ENCODE measurements around the gene TOM1.
A peak's percentile ranks its signal among the peaks of the same experiment; 100 is the strongest.

TOM1 gene

DNA sequence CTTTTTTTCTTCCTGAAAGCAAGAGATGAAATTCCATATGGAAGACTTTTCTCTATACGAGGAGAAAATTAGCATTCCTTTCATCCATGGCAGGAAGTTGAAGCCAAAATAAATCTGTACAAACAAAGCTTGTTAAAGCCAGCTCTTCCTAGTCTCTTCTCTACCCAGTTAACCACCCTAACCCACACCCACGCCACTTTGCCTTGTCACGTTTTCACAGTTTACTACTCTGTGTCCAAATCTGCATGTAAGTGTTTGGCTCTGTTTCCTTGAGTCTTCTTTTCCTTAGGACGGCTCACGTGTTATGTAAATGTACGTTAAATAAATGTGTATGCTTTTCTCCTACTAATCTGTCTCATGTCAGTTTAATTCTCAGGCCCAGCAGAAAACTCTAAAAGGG, 74.1 kb downstream of the TOM1 start:
- H3K27ac Mint-ChIP-seq, result no peak overlapping the region
- no peaks in the 10 kb centered on the region for H3K9me3 Mint-ChIP-seq
- peaks cover 79% of the 10 kb centered on the region for H3K4me1 Mint-ChIP-seq (ENCODE audit: low read depth)
- peaks cover 4% of the 10 kb centered on the region for H3K27me3 Mint-ChIP-seq
- intact Hi-C loops (cut with micrococcal nuclease), result no loop called here
- no peak overlapping the region for H3K4me3 Mint-ChIP-seq
- H3K36me3 Mint-ChIP-seq (ENCODE audit: low read depth), result no peaks in the 10 kb centered on the region

DNA sequence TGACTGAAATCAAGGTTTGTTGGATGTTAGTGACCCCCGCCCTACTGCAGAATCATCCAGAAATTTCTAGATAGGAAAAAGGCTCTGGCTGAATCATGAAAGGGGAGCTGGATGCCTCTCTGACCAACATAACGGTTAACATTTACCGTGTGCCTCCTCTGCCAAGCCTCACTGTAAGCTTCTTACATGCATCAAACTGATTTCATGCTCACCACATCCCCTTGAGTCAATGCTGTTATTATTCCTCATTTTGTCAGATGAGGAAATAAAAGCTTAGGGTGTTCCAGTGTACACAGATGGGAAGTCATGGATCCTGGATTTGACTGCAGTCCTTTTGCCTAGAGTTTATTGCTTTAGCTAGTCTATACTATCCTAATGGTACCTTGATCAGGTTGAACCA, 75.3 kb downstream of the TOM1 start:
- no peaks in the 10 kb centered on the region for H3K9me3 Mint-ChIP-seq
- intact Hi-C loops (cut with micrococcal nuclease), result no loop called here

DNA sequence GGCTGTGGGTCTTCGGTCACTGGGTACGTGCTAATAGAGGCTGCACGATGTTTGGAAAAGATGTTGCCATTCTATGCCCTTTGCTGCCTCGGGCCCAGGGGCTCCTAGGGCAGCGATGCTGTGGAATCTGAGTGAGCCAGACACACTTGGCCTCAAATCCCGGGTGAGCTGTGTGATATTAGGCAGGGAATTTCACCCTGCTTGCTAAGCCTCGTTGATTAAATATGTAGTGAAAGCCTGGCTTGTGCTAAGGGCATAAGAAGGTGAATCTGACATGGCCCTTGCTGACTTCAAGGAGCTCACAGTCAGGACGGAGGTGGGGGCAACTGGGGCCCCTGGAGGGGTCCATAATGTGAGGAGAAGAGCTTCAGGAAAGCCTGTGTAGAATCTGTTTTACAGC, 75.8 kb downstream of the TOM1 start:
- intact Hi-C loops (cut with micrococcal nuclease), result no loop called here
- H3K36me3 Mint-ChIP-seq (ENCODE audit: low read depth), result no peaks in the 10 kb centered on the region
- no peaks in the 10 kb centered on the region for H3K9me3 Mint-ChIP-seq
- peak overlapping the region; percentile 80 for H3K27ac Mint-ChIP-seq
- no peaks in the 10 kb centered on the region for H3K27me3 Mint-ChIP-seq
- no peak overlapping the region for H3K4me3 Mint-ChIP-seq
- peaks cover 81% of the 10 kb centered on the region for H3K4me1 Mint-ChIP-seq (ENCODE audit: low read depth)

More for the DNA sequence above, 75.3 kb downstream of the TOM1 start:
- Mint-ChIP-seq H3K27ac (peak overlapping the region; percentile 80), H3K27me3 (no peaks in the 10 kb centered on the region), H3K4me1 (ENCODE audit: low read depth) (peaks cover 81% of the 10 kb centered on the region), H3K4me3 (no peak overlapping the region), H3K36me3 (ENCODE audit: low read depth) (no peaks in the 10 kb centered on the region)

DNA sequence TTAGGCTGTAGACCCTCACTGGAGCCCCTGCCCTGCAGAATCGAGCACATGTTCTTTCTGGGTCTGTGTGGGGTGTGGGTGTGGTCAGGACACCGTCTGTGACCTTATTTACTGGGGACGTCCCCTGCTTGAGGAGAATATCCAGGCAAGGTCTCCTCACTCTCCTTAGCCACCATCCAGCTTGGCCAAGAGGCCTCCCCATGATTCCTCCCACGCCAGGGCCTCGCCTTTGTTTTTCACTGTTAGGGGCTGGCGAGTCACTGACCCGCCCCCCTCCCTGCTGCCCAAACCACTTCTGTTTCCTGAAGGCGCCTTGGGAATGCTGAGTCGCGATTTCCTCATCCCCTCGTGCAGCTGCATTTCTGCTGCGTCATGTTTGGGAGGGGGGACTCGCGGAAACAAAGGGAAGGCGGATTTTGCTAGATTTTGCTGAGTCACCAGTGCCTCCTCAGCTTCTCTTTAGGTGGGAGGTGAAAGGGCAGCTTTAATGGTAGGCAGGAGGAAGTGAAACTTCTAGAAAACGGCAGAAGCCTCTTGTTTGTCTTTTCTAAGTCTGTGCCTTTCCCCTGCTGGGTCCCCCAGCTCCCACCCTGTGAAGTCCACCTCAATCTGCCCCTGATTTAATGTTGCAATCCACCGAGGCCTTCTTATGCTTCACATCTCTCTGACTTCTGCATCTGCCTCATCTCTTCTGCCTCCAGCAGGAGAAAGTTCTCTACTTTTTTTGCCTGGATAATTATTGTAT, 77.2 kb downstream of the TOM1 start:
- intact Hi-C loops (cut with micrococcal nuclease), result loop anchor here (1.0 kb wide), 3 partner anchors 21 to 33 kb away; no protein-coding TSS in a partner anchor
- Mint-ChIP-seq H3K27ac (peak overlapping the region; percentile 92), H3K9me3 (no peaks in the 10 kb centered on the region), H3K4me3 (peak overlapping the region; percentile 74), H3K36me3 (ENCODE audit: low read depth) (peaks cover 10% of the 10 kb centered on the region), H3K4me1 (ENCODE audit: low read depth) (peaks cover 83% of the 10 kb centered on the region), H3K27me3 (no peaks in the 10 kb centered on the region)

DNA sequence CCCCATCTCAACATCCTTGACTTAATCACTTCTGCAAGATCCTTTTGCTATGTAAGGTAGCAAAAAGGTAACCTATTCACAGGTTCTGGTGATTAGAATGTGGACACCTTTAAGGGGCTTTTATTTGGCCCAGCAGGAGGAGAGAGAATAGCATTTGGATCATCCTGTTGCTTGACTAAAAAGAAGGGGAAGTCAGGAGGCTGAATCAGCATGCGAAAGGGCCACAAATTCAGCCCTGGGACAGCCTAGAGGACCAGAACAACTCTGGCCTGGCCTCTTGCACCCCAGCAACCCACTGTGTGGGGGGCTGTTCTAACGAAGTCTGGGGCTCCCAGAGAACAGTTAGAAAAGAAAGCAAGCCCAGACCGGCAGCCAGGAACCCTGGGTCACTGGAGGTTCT, 78.0 kb downstream of the TOM1 start:
- H3K27me3 Mint-ChIP-seq, result no peaks in the 10 kb centered on the region
- no peaks in the 10 kb centered on the region for H3K9me3 Mint-ChIP-seq
- intact Hi-C loops (cut with micrococcal nuclease), result loop anchor here (1.0 kb wide), 3 partner anchors 21 to 33 kb away; no protein-coding TSS in a partner anchor
- peaks cover 77% of the 10 kb centered on the region for H3K4me1 Mint-ChIP-seq (ENCODE audit: low read depth)
- H3K27ac Mint-ChIP-seq, result peak overlapping the region; percentile 92
- peak overlapping the region; percentile 74 for H3K4me3 Mint-ChIP-seq
- peaks cover 19% of the 10 kb centered on the region for H3K36me3 Mint-ChIP-seq (ENCODE audit: low read depth)

DNA sequence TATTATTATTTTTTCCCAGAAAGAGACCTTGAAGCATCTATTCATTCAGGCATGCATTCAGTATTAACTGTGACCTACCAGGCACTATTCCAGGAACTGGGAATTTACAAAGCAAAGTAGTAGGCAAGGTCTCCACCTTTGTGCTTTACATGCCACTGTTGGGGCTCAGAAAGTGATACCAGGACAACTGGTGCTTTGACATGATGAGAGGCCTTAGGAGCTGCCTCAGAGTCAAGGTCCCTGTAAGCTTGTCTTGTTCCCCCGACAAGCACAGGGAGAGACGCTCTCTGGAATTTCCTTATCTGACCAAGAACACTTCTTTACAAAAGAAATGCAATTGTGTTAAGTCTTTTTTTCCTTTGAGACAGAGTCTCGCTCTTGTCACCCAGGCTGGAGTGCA, 78.9 kb downstream of the TOM1 start:
- no peak overlapping the region for H3K4me3 Mint-ChIP-seq
- peaks cover 85% of the 10 kb centered on the region for H3K4me1 Mint-ChIP-seq (ENCODE audit: low read depth)
- peaks cover 28% of the 10 kb centered on the region for H3K36me3 Mint-ChIP-seq (ENCODE audit: low read depth)
- intact Hi-C loops (cut with micrococcal nuclease), result no loop called here
- peak overlapping the region; percentile 92 for H3K27ac Mint-ChIP-seq
- no peaks in the 10 kb centered on the region for H3K9me3 Mint-ChIP-seq
- no peaks in the 10 kb centered on the region for H3K27me3 Mint-ChIP-seq

DNA sequence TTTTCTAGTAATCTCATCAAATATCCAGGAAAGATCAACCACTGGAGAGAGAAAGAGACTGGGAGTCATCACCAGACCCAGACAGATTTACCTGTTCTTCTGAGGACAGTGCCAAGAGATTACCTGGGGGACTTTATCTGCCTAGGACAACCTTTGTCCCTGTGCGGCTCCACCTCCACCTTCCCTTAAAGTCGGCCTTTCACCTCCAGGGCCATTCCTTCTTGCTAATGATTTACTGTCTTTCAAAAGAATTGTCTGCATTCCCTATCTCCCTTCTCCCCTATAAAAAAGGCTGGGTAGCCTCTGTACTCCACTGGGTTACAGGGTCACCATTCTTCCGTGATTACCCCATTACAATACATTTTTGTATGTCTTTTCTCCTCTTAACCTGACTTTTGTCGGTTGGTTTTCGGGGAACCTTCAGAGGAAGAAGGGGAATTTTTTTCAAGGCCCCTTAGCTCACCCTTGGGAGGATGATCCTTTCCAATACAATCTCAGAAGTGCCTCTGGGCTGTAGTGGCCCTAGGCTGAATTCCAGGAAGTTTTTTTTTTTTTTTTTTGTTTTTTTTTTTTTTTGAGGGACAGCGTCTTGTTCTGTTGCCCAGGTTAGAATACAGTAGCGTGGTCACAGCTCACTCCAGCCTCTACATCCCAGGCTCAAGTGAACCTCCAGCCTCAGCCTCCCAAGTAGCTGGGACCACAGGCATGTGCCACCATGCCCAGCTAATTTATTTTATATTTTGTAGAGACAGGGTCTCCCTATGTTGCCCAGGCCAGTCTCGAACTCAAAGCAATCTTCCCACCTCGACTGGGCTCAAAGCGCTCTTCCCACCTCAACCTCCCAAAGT, 79.7 kb downstream of the TOM1 start:
- intact Hi-C loops (cut with micrococcal nuclease), result no loop called here
- Mint-ChIP-seq H3K9me3 (no peaks in the 10 kb centered on the region), H3K4me1 (ENCODE audit: low read depth) (peaks cover 86% of the 10 kb centered on the region), H3K36me3 (ENCODE audit: low read depth) (peaks cover 35% of the 10 kb centered on the region), H3K27me3 (no peaks in the 10 kb centered on the region), H3K4me3 (no peak overlapping the region), H3K27ac (peak overlapping the region; percentile 88)

DNA sequence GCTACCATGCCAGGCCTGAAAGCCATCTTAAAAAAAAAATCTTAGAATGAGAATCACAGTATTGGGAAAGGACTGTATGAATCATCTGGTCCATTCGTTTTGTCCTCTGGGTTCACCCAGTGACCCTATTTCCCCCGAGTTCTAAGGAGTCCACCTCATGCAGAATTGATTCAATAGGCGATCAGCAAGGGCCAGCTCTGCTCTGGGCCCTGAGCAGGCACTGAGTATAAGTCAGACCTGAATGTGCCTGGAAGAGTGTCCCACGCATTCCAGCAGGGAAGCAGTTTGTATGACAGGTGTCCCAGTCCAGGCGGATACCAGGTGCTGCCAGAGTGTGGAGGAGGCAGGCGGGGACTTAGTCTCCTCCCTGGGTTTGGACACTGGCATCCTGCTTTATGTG, 80.3 kb downstream of the TOM1 start:
- intact Hi-C loops (cut with micrococcal nuclease), result no loop called here
- no peaks in the 10 kb centered on the region for H3K27me3 Mint-ChIP-seq
- H3K9me3 Mint-ChIP-seq, result no peaks in the 10 kb centered on the region
- H3K36me3 Mint-ChIP-seq (ENCODE audit: low read depth), result peaks cover 41% of the 10 kb centered on the region
- H3K27ac Mint-ChIP-seq, result peak overlapping the region; percentile 88
- peaks cover 86% of the 10 kb centered on the region for H3K4me1 Mint-ChIP-seq (ENCODE audit: low read depth)
- H3K4me3 Mint-ChIP-seq, result peak overlapping the region; percentile 97

DNA sequence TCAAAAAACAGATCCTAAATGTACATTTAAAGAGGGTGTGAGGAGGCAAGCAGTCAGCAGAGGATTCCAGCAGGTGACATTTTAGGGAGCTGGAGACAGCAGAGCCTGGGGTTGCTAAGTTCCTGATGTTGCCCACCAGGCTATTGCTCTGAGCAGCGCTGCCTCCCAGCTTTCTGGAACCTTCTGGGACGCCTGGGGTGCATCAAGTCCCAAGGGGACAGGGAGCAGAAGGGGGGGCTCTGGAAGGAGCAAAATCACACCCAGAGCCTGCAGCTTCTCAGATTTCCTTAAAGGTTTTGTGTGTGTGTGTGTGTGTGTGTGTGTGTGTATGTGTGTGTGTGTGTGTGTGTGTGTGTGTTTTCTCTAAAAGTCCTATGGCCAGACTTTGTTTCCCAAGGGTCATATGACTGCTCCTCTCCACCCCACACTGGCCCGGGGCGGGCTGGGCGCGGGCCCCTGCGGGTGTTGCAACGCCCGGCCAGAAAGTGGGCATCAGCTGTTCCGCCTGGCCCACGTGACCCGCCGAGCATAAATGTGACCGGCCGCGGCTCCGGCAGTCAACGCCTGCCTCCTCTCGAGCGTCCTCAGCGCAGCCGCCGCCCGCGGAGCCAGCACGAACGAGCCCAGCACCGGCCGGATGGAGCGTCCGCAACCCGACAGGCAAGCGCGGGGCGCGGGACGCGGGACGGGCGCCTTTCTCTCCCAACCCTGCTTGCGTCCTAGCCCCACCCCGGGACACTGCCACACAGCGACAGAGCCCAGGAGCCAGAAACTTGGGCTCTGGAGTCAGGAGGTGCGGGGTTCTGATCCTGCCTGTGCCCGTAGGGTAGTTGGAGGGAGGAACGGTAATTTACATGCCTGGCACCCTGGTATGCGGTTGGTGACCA, 81.1 kb downstream of the TOM1 start, which contains the start of gene HMOX1:
TSS of gene HMOX1 (plus strand) at position 560 of the 887 bp plus-strand sequence. CDS start at position 638, 78 bp downstream.
- peak within 1 kb of the TSS; percentile 97 for H3K4me3 Mint-ChIP-seq
- no peaks in the 10 kb centered on the region for H3K9me3 Mint-ChIP-seq
- H3K4me1 Mint-ChIP-seq (ENCODE audit: low read depth), result peaks cover 83% of the 10 kb centered on the region
- H3K27me3 Mint-ChIP-seq, result no peaks in the 10 kb centered on the region
- H3K36me3 Mint-ChIP-seq (ENCODE audit: low read depth), result peaks cover 49% of the 10 kb centered on the region
- intact Hi-C loops (cut with micrococcal nuclease), result loop anchor here (1.0 kb wide), 2 partner anchors 28 to 30 kb away; no protein-coding TSS in a partner anchor
- H3K27ac Mint-ChIP-seq, result peak within 1 kb of the TSS; percentile 88

DNA sequence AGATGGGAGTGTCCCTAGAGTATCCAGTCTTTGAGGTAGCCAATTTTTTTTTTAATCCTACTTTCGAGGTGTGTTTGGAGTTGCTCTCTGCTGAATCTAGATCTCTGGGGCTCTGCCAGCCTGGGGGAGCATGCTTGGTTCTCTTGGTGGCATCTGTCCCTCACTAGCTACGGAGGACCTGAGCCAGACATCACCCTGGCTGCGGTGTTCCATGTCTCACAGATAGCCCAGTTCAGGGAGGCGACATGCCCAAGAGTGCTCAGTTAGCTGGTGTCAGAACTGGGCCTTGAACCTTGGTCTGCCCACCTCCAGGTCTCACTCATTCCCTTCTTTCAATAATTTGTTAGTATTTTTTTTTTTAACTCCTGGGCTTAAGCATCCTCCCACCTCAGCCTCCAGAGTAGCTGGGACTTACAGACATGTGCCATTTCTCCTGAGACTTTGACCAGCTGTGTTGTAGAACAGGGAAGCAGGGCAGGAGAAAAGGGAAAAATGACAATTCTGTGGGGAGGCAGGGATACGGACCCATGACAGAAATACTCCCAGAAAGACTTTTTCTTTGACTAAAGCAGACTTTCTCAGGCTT, 81.8 kb downstream of the TOM1 start:
- intact Hi-C loops (cut with micrococcal nuclease), result loop anchor here (1.0 kb wide), 2 partner anchors 29 kb away; no protein-coding TSS in a partner anchor
- Mint-ChIP-seq H3K27ac (peak overlapping the region; percentile 88), H3K4me1 (ENCODE audit: low read depth) (peaks cover 82% of the 10 kb centered on the region), H3K27me3 (no peaks in the 10 kb centered on the region), H3K9me3 (no peaks in the 10 kb centered on the region), H3K36me3 (ENCODE audit: low read depth) (peaks cover 56% of the 10 kb centered on the region), H3K4me3 (peak overlapping the region; percentile 97)

DNA sequence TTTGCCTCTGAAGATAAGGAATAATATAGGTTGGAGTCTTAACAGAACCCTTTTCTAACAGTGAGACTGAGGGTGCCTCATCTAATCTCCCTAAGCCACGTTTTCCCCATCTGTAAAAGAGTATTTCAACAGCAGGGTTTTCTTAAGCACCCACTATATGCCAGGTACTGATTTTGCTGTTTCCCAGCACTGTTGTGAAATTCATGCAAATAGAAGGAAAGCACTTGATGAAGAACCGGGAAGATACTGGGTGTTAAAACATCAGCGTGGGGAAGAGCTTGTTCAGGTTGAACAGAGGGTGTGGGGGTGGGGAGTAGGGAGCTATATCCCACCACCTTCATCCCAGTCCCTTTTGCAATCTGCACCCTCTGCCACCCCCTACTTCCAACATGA, 84.0 kb downstream of the TOM1 start:
- intact Hi-C loops (cut with micrococcal nuclease), result no loop called here
- Mint-ChIP-seq H3K4me1 (ENCODE audit: low read depth) (peaks cover 76% of the 10 kb centered on the region), H3K27ac (no peak overlapping the region), H3K36me3 (ENCODE audit: low read depth) (peaks cover 78% of the 10 kb centered on the region), H3K27me3 (no peaks in the 10 kb centered on the region), H3K4me3 (peak overlapping the region; percentile 97), H3K9me3 (no peaks in the 10 kb centered on the region)

DNA sequence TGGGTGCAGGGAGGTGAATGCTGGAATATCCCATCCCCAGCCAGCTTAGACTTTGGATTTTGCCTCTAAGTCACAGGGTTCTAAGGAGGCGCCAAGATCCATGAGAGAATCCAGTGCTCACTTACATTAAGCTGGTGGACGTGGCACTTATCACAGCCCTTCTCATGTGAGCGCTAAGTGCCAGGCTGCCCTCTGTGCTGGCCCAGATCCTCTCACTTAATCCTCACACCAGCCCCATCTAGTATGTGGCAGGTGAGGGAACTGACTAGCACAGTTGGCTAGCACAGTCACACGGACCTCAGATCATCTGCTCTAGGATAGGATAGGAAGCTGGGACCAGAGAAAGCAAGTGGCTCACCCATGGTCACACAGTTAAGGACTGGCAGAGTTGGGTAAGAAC, 84.8 kb downstream of the TOM1 start:
- H3K9me3 Mint-ChIP-seq, result no peaks in the 10 kb centered on the region
- no peaks in the 10 kb centered on the region for H3K27me3 Mint-ChIP-seq
- peaks cover 87% of the 10 kb centered on the region for H3K36me3 Mint-ChIP-seq (ENCODE audit: low read depth)
- peak overlapping the region; percentile 97 for H3K4me3 Mint-ChIP-seq
- peak overlapping the region; percentile 56 for H3K27ac Mint-ChIP-seq
- intact Hi-C loops (cut with micrococcal nuclease), result no loop called here
- H3K4me1 Mint-ChIP-seq (ENCODE audit: low read depth), result peaks cover 76% of the 10 kb centered on the region

DNA sequence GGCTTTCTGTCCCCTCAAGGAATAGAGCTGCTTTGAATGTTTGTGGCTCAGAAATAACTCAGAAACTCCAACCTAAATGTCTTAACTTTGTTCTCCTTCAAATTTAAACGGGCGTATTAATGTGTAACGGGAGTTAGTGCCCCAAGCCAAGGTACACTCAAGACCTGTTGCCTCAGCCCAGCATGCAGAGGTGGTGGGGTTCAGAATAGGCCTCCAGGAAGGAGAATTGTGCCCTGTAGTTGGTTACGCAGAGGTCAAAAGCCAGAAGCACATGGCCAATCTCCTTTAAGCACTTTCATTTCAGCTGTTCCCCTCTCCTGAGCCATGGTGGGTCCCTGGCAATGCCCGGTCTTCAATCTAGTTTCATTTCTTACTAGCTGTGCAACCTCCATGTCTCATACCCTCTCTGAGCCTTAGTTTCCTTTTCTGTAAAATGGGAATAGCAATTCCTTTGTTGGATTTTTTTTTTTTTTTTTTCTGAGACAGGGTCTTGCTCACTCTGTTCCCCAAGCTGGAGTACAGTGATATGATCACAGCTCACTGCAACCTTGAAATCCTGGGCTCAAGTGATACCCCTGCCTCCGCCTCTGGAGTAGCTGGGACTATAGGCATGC, 85.4 kb downstream of the TOM1 start:
- H3K9me3 Mint-ChIP-seq, result no peaks in the 10 kb centered on the region
- peak overlapping the region; percentile 56 for H3K27ac Mint-ChIP-seq
- intact Hi-C loops (cut with micrococcal nuclease), result no loop called here
- H3K4me3 Mint-ChIP-seq, result peak overlapping the region; percentile 97
- H3K4me1 Mint-ChIP-seq (ENCODE audit: low read depth), result peaks cover 76% of the 10 kb centered on the region
- peaks cover 92% of the 10 kb centered on the region for H3K36me3 Mint-ChIP-seq (ENCODE audit: low read depth)
- no peaks in the 10 kb centered on the region for H3K27me3 Mint-ChIP-seq
